K562 (cell line): Measurements from ENCODE around the gene C12orf42. TPM values are rescaled to one million over a fixed set of nuclear protein-coding genes. Genes with fewer than 3 reads are reported as not detected.

Experiments used
- ATAC-seq: fragments of 200-7000 bp; cut with Tn5 transposase; 3 replicates; pipeline ENCODE4 v1.9.1; 2020; ENCODE audit warnings: moderate library complexity
- BruUV-seq: library from RNA; stranded (reverse); fragments of 400-500 nt; replicated peaks from 2 replicates; lab custom pipeline; 2021; lab: Mats Ljungman, UMichigan
- CTCF ChIA-PET: fragments of 300-600 bp; formaldehyde crosslinking; extraction: SDS; loops from one replicate; lab custom pipeline; 2021; ENCODE audit warnings: low intra/inter-chr PET ratio; lab: Yijun Ruan, JAX
- POLR2A ChIA-PET: fragments of 300-600, 350-650 bp; sonication (Branson Sonifier 250); formaldehyde crosslinking; extraction: SDS; loops from one replicate; lab custom pipeline; 2021; ENCODE audit warnings: antibody characterized with exemption, inconsistent platforms; lab: Yijun Ruan, JAX
- DNase-seq, 4 experiments: peaks; one replicate each; pipeline versions ENCODE4 v3.0.0 to v3.0.0-alpha.2; 2011 to 2018; ENCODE audit warnings: low spot score in 3 of 4, mixed read lengths in 3 of 4; ENCODE audit errors: extremely low read depth in 1 of 4
- FAIRE-seq: peaks from 2 replicates; lab custom pipeline; 2011; peaks lifted over from hg19 to GRCh38; lab: Jason Lieb, UNC
- H2AFZ ChIP-seq: 2 replicates; pipeline ENCODE4 v1.6.0; 2011; ENCODE audit warnings: low read depth, low read length, control low read depth, inconsistent platforms
- H3K27ac ChIP-seq: fragments of 200-600 bp; 3 replicates; pipeline ENCODE4 v1.8.0; 2011; ENCODE audit warnings: low read depth, mild to moderate bottlenecking, control low read depth, inconsistent platforms, low read length, moderate library complexity, mixed read lengths; ENCODE audit errors: extremely low read depth
- H3K27me3 ChIP-seq, 2 experiments: fragments of 300-600 bp in 1 of 2; 2 replicates in 1 of 2; 3 replicates in 1 of 2; pipeline versions ENCODE4 v1.6.0 to v1.8.0; 2011; ENCODE audit warnings: inconsistent platforms in 2 of 2, low read length in 2 of 2, mild to moderate bottlenecking in 1 of 2, mixed read lengths in 1 of 2, moderate library complexity in 1 of 2; ENCODE audit not compliant: control insufficient read depth in 2 of 2, insufficient read depth in 2 of 2
- H3K36me3 ChIP-seq: fragments of 300-600 bp; 3 replicates; pipeline ENCODE4 v1.8.0; 2011; ENCODE audit warnings: mild to moderate bottlenecking, low read length, inconsistent platforms; ENCODE audit not compliant: control insufficient read depth, insufficient read depth
- H3K4me1 ChIP-seq, 2 experiments: fragments of 200-600 bp in 1 of 2; replicated peaks in 1 of 2; 2 replicates in 1 of 2; 3 replicates in 1 of 2; pipeline versions ENCODE4 v1.5.1 to v1.8.0; 2011; ENCODE audit warnings: inconsistent platforms in 2 of 2, low read length in 2 of 2, mild to moderate bottlenecking in 1 of 2, mixed read lengths in 1 of 2, moderate library complexity in 1 of 2; ENCODE audit not compliant: control insufficient read depth in 2 of 2, insufficient read depth in 2 of 2
- H3K4me2 ChIP-seq: 2 replicates; pipeline ENCODE4 v1.6.1; 2011; ENCODE audit warnings: low read length, control low read depth, inconsistent platforms, mixed read lengths; ENCODE audit not compliant: insufficient read depth
- H3K4me3 ChIP-seq: fragments of 200-600 bp; sonication (generic), shearing (Covaris generic); 2 replicates; pipeline ENCODE4 v1.5.1; 2016; ENCODE audit warnings: control low read depth, inconsistent platforms
- H3K79me2 ChIP-seq: fragments of 200-600 bp; 3 replicates; pipeline ENCODE4 v1.8.0; 2011; ENCODE audit warnings: low read length, inconsistent platforms; ENCODE audit not compliant: control insufficient read depth, insufficient read depth
- H3K9ac ChIP-seq, 2 experiments: 2 replicates each; pipeline versions ENCODE4 v1.6.0 to v1.6.1; 2011; ENCODE audit warnings: low read depth in 2 of 2, low read length in 2 of 2, control low read depth in 1 of 2, inconsistent platforms in 1 of 2, mild to moderate bottlenecking in 1 of 2, mixed read lengths in 1 of 2; ENCODE audit not compliant: insufficient read depth in 1 of 2
- H3K9me1 ChIP-seq: one replicate; pipeline ENCODE4 v1.6.0; 2011; ENCODE audit warnings: inconsistent platforms, mild to moderate bottlenecking, low read length, moderate library complexity; ENCODE audit not compliant: control insufficient read depth, insufficient read depth
- H3K9me3 ChIP-seq: replicated peaks from 2 replicates; pipeline ENCODE4 v1.5.1; 2011; ENCODE audit warnings: low read depth, low read length, inconsistent platforms; ENCODE audit not compliant: control insufficient read depth, insufficient read depth
- H4K20me1 ChIP-seq: replicated peaks from 2 replicates; pipeline ENCODE4 v1.6.1; 2011; ENCODE audit warnings: low read length, inconsistent platforms, mixed read lengths; ENCODE audit not compliant: control insufficient read depth, insufficient read depth
- ATF2 ChIP-seq: sonication (generic); formaldehyde crosslinking; IDR thresholded peaks from 2 replicates; pipeline ENCODE4 v1.8.1; 2022; ENCODE audit warnings: missing genetic modification reagents
- CEBPG ChIP-seq, 3 experiments: fragments of 200-800 bp in 1 of 3; sonication (Bioruptor generic) in 1 of 3; sonication (generic) in 1 of 3; formaldehyde crosslinking in 1 of 3; IDR thresholded peaks in 2 of 3; conservative IDR thresholded peaks in 1 of 3; 2 replicates each; pipeline versions ENCODE4 v1.6.1 to v1.8.0; 2016 to 2022; ENCODE audit warnings: missing compliant biosample characterization in 2 of 3, missing genetic modification characterization in 2 of 3, mild to moderate bottlenecking in 1 of 3, missing genetic modification reagents in 1 of 3
- CHD2 ChIP-seq: IDR thresholded peaks from 2 replicates; pipeline ENCODE4 v1.6.1; 2011; ENCODE audit warnings: low read depth, low read length
- KLF13 ChIP-seq: fragments of 450-650 bp; IDR thresholded peaks from 2 replicates; pipeline ENCODE4 v1.6.1; 2016; ENCODE audit warnings: missing genetic modification characterization, low read depth, mild to moderate bottlenecking, missing compliant biosample characterization, moderate library complexity, borderline replicate concordance
- MITF ChIP-seq: IDR thresholded peaks from 2 replicates; pipeline ENCODE4 v1.6.1; 2014; ENCODE audit warnings: antibody characterized with exemption
- PHB2 ChIP-seq: fragments of 450-650 bp; IDR thresholded peaks from 2 replicates; pipeline ENCODE4 v1.6.1; 2017; ENCODE audit warnings: low read depth
- POLR2AphosphoS2 ChIP-seq: IDR thresholded peaks from 2 replicates; pipeline ENCODE4 v1.6.1; 2012; ENCODE audit warnings: low read length, improper control_type of control experiment
- POLR2B ChIP-seq: fragments of 450-650 bp; IDR thresholded peaks from 2 replicates; pipeline ENCODE4 v1.6.1; 2018; ENCODE audit warnings: low read depth; ENCODE audit not compliant: partially characterized antibody
- RBM17 ChIP-seq: fragments of 200-400 bp; formaldehyde crosslinking; IDR thresholded peaks from 2 replicates; pipeline ENCODE4 v1.6.1; 2017; ENCODE audit warnings: low read depth, mild to moderate bottlenecking, low read length, borderline replicate concordance
- RBM25 ChIP-seq: fragments of 200-400 bp; formaldehyde crosslinking; IDR thresholded peaks from 2 replicates; pipeline ENCODE4 v1.6.1; 2018; ENCODE audit warnings: low read length, low read depth, moderate library complexity; ENCODE audit not compliant: severe bottlenecking
- SETDB1 ChIP-seq: IDR thresholded peaks from one replicate; pipeline ENCODE4 v1.6.1; 2012; ENCODE audit warnings: low read length, control low read depth, inconsistent platforms
- STAG1 ChIP-seq: sonication (generic); formaldehyde crosslinking; IDR thresholded peaks from 2 replicates; pipeline ENCODE4 v1.5.0; 2020; ENCODE audit warnings: missing genetic modification reagents, borderline replicate concordance
- SUPT5H ChIP-seq: fragments of 450-650 bp; IDR thresholded peaks from 2 replicates; pipeline ENCODE4 v1.6.1; 2016
- TAF9B ChIP-seq: fragments of 450-650 bp; IDR thresholded peaks from 2 replicates; pipeline ENCODE4 v1.6.1; 2018; ENCODE audit warnings: mild to moderate bottlenecking; ENCODE audit not compliant: partially characterized antibody
- TCF7L2 ChIP-seq: fragments of 150-350 bp; IDR thresholded peaks from 2 replicates; pipeline ENCODE4 v1.6.1; 2016; ENCODE audit warnings: low read depth, mild to moderate bottlenecking, low read length, moderate library complexity
- TEAD2 ChIP-seq: fragments of 450-650 bp; IDR thresholded peaks from 2 replicates; pipeline ENCODE4 v1.6.1; 2016; ENCODE audit warnings: missing genetic modification characterization, control low read depth, missing compliant biosample characterization
- XRCC3 ChIP-seq: fragments of 450-650 bp; IDR thresholded peaks from 2 replicates; pipeline ENCODE4 v1.6.1; 2017; ENCODE audit warnings: mild to moderate bottlenecking, moderate library complexity
- XRCC4 ChIP-seq: IDR thresholded peaks from one replicate; pipeline ENCODE4 v1.6.1; 2011; ENCODE audit not compliant: insufficient read depth, insufficient read length; ENCODE audit errors: extremely low read depth
- ZNF316 ChIP-seq: fragments of 450-650 bp; IDR thresholded peaks from 2 replicates; pipeline ENCODE4 v1.6.1; 2016
- ZNF354B ChIP-seq: fragments of 250-450 bp; sonication (Bioruptor Pico); IDR thresholded peaks from 2 replicates; pipeline ENCODE4 v1.4.0; 2020
- WGBS: fragments of 100-300 bp; shearing (Covaris generic); methylation state at CpG from one replicate; pipeline ENCODE4 v1.1.6; 2016; ENCODE audit warnings: low coverage, mixed read lengths; ENCODE audit not compliant: insufficient coverage; ENCODE audit errors: missing lambda C conversion rate; 5-methylcytosine and 5-hydroxymethylcytosine counted together
- in situ Hi-C: fragments of 300-500 bp; cut with MboI; formaldehyde crosslinking; loops from 4 replicates; pipeline ENCODE4 v1.15.0; 2018; ENCODE audit warnings: inconsistent platforms, mixed read lengths
- intact Hi-C: fragments of 100-400 bp; cut with micrococcal nuclease; formaldehyde crosslinking; loops from 2 replicates; pipeline ENCODE4 v1.14.2; 2022
- polyA plus RNA-seq, 8 experiments: library from polyadenylated mRNA; depleted of rRNA in 4 of 8; stranded (reverse) in 5 of 8; unstranded in 3 of 8; fragments of >200 nt; fragmentation: Nextera tagmentation in 2 of 8; fragmentation: Illumina TruSeq in 1 of 8; extraction: Ambion mirVana in 2 of 8; extraction: Trizol in 1 of 8; gene quantifications; 2 replicates each; pipeline versions ENCODE4 v1.2.1 to v1.2.3, GENCODE V29; 2011 to 2014; ENCODE audit warnings: inconsistent platforms in 1 of 8, missing spikeins in 1 of 8
- total RNA-seq, 7 experiments: library from RNA; depleted of rRNA in 6 of 7; stranded (reverse); fragments of >200 nt in 6 of 7; fragmentation: Illumina TruSeq in 2 of 7; extraction: Trizol in 2 of 7; gene quantifications; 2 replicates each; pipeline versions ENCODE4 v1.2.1 to v1.2.3, GENCODE V29; 2011 to 2021; ENCODE audit warnings: low replicate concordance in 1 of 7

The C12orf42 gene
- total and polyA plus RNA-seq, 9 of the 15 experiments (the other 6 are each of a cell fraction or from before 2014, with no cell fraction given), result not detected

- TF ChIP-seq TAF9B, result no peak
- no peak for TF ChIP-seq RBM25
- TF ChIP-seq ZNF354B (CRISPR knock-in tag), result no peak
- no peak for TF ChIP-seq XRCC3
- no peak for TF ChIP-seq STAG1 (CRISPR knock-in tag)
These were observed 26.9 kb downstream of the C12orf42 start (continued) for GRCh38 chr12:103468837-103469236.

GRCh38 chr12:103462675-103463074, 33.1 kb downstream of the C12orf42 start:
- no peak overlapping the region for H3K4me2 ChIP-seq
- intact Hi-C loops, result no loop called here

More at GRCh38 chr12:103462675-103463074, 33.1 kb downstream of the C12orf42 start:
- Histone ChIP-seq H3K4me3 (no peak overlapping the region), H3K27ac (no peak overlapping the region), H4K20me1 (no peaks in the 10 kb centered on the region), H3K36me3 (no peaks in the 10 kb centered on the region), H3K9me3 (no peaks in the 10 kb centered on the region), H3K9ac (no peak overlapping the region), H3K9me1 (no peaks in the 10 kb centered on the region), H2AFZ (no peak overlapping the region), H3K79me2 (no peaks in the 10 kb centered on the region), H3K4me1 (no peaks in the 10 kb centered on the region), H3K27me3 (no peaks in the 10 kb centered on the region)
- no TSS peak for BruUV-seq
- ChIA-PET CTCF (no interaction called here), POLR2A (interaction anchor here (0.6 kb wide), 1 partner anchor 650 kb away, joined by 3 read pairs; no protein-coding TSS in a partner anchor)
- FAIRE-seq, result no peak
- no peak for ATAC-seq
- 0% methylated on average over 3 of the region's 3 CpGs for WGBS
- DNase-seq, result no peak
- no peak for TF ChIP-seq ATF2 (CRISPR knock-in tag)
- TF ChIP-seq SETDB1, result no peak
- TF ChIP-seq POLR2B, result no peak
- TF ChIP-seq PHB2, result no peak
- TF ChIP-seq POLR2AphosphoS2, result no peak
- no peak for TF ChIP-seq SUPT5H
- no peak for TF ChIP-seq MITF
- TF ChIP-seq CHD2, result no peak
- TF ChIP-seq CEBPG (CRISPR knock-in tag; IDR thresholded peaks at IDR 0.05), result no peak
- no peak for TF ChIP-seq CEBPG (tag; conservative IDR thresholded peaks at IDR 0.05 in 1 of 2, IDR thresholded peaks at IDR 0.05 in 1 of 2)
- TF ChIP-seq TEAD2 (tag), result no peak
- no peak for TF ChIP-seq ZNF316
- no peak for TF ChIP-seq RBM17
- TF ChIP-seq KLF13 (tag), result no peak
- TF ChIP-seq XRCC4, result no peak
- TF ChIP-seq TCF7L2, result no peak
- in situ Hi-C loops, result no loop called here
